Ascending aorta (tissue), 2 donors: ENCODE measurements around the gene NME8. TPM values are rescaled to one million over a fixed set of nuclear protein-coding genes. Genes with fewer than 3 reads are reported as not detected.

Experiments used
- DNase-seq, 2 donors: peaks; one replicate each; pipeline ENCODE4 v3.0.0-alpha.2; 2019; ENCODE audit warnings: low spot score in 2 of 2
- H3K27ac ChIP-seq, 2 donors: fragments of 200-600 bp; sonication (generic); one replicate each; pipeline ENCODE4 v1.5.1; 2016 to 2017; ENCODE audit warnings: mild to moderate bottlenecking in 1 of 2
- H3K27me3 ChIP-seq: fragments of 200-600 bp; sonication (generic); one replicate; pipeline ENCODE4 v1.5.1; 2017
- H3K36me3 ChIP-seq, 2 donors: fragments of 200-600 bp; sonication (generic); one replicate each; pipeline ENCODE4 v1.5.1; 2016
- H3K4me1 ChIP-seq, 2 donors: fragments of 200-600 bp; sonication (generic); one replicate each; pipeline ENCODE4 v1.5.1; 2016 to 2017; ENCODE audit warnings: mild to moderate bottlenecking in 1 of 2
- H3K4me3 ChIP-seq, 2 donors: fragments of 200-600 bp; sonication (generic); one replicate each; pipeline ENCODE4 v1.5.1; 2016 to 2017; ENCODE audit warnings: mild to moderate bottlenecking in 1 of 2
- H3K9me3 ChIP-seq, 2 donors: fragments of 200-600 bp; sonication (generic); one replicate each; pipeline ENCODE4 v1.5.1; 2016
- CTCF ChIP-seq, 3 experiments: fragments of 200-600 bp in 2 of 3; fragments of 450-650 bp in 1 of 3; sonication (generic) in 2 of 3; IDR thresholded peaks; one replicate each; pipeline ENCODE4 v1.5.1; 2016 to 2019; ENCODE audit warnings: antibody characterized with exemption in 3 of 3, mild to moderate bottlenecking in 1 of 3, moderate library complexity in 1 of 3
- intact Hi-C: fragments of 100-400 bp; cut with DNase I; formaldehyde crosslinking; loops from one replicate; pipeline ENCODE4 v1.15.1; 2023
- total RNA-seq: library from RNA; depleted of rRNA; stranded (reverse); fragments of >200 nt; gene quantifications from one replicate; pipeline ENCODE4 v1.1.0, GENCODE V29; 2016

Gene NME8
- total RNA-seq, 1 donor from 2014 or later = 0.96 TPM

DNA sequence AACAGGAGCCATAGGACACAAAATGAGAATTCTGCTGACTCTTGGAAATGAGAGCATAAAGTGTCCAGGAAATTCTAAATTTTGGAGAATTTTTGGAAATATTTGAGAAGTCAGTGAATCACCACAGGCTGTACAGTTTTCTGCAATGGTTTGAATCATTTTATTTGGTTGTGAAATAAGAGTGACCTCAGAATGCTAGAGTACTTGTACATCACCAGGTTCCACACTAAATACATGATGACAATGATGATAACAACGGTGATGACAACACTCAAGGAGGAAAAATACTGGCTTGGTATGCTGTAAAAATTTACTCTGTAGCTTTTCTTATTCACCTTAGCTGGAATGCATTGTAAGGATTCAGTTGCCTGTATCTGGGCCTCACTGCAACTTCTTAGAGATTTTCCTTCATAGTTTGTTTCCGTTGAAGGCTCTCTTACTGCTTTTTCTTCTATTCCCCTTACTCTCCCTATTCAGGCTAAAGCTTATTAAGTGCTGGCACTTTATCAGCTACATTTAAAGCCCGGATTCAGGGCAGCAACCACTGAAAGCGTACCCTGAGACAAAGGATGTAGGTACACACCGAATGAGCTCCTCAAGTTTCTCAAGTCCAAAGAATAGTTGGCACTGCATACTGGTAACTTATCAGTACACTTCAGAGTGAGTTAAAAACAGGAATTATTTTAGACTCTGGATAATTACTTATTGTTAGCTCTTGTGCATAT, 30.2 kb upstream of the NME8 start:
- Histone ChIP-seq H3K27ac (no peak overlapping the region), H3K4me3 (no peak overlapping the region), H3K27me3 (no peaks in the 10 kb centered on the region), H3K4me1 (no peaks in the 10 kb centered on the region), H3K36me3 (no peaks in the 10 kb centered on the region), H3K9me3 (peaks cover 0 to 15% of the 10 kb centered on the region in 2 donors)
- TF ChIP-seq CTCF (IDR thresholded peaks at IDR 0.05) = no peak
- no peak for DNase-seq
- intact Hi-C loops = no loop called here

GRCh38 chr7:37820708-37821468, 27.5 kb upstream of the NME8 start:
- peaks cover 0 to 13% of the 10 kb centered on the region in 2 donors for H3K9me3 ChIP-seq
- no peaks in the 10 kb centered on the region for H3K4me1 ChIP-seq
- H3K27ac ChIP-seq = no peak overlapping the region
- H3K27me3 ChIP-seq = no peaks in the 10 kb centered on the region
- H3K4me3 ChIP-seq = no peak overlapping the region
- no peaks in the 10 kb centered on the region for H3K36me3 ChIP-seq
- DNase-seq = no peak
- intact Hi-C loops = no loop called here
- no peak for TF ChIP-seq CTCF (IDR thresholded peaks at IDR 0.05)

DNA sequence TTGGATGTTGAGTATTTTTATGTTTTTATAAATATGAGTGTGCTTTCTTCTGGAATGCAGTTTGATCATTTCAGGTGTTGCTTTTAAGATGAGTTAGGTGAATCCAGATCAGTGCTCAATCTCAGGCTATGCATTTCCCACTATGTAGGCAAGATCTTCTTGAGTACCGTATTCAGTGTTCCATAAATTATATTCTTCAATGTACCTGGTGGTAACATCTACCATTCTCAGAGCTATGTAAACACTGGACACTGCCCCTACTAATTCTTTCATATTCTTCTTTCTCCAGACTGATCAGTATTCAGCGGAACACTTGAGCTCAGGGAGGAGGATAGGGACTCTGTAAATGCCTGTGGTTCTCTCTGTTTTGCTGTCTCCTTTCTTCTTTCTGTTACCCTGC, 25.5 kb upstream of the NME8 start:
- Histone ChIP-seq H3K9me3 (peaks cover 0 to 13% of the 10 kb centered on the region in 2 donors), H3K27me3 (no peaks in the 10 kb centered on the region), H3K27ac (no peak overlapping the region), H3K4me1 (no peaks in the 10 kb centered on the region), H3K4me3 (no peak overlapping the region), H3K36me3 (no peaks in the 10 kb centered on the region)
- intact Hi-C loops = no loop called here
- no peak for TF ChIP-seq CTCF (IDR thresholded peaks at IDR 0.05)
- DNase-seq = no peak

- no peak for TF ChIP-seq CTCF (IDR thresholded peaks at IDR 0.05)
- Histone ChIP-seq H3K9me3 (peaks cover 0 to 13% of the 10 kb centered on the region in 2 donors), H3K4me1 (no peaks in the 10 kb centered on the region), H3K27me3 (no peaks in the 10 kb centered on the region), H3K36me3 (no peaks in the 10 kb centered on the region), H3K4me3 (no peak overlapping the region), H3K27ac (no peak overlapping the region)
- intact Hi-C loops = no loop called here
- DNase-seq = no peak
Measured at GRCh38 chr7:37823557-37823956, 24.8 kb upstream of the NME8 start.

- no peaks in the 10 kb centered on the region for H3K4me1 ChIP-seq
- H3K9me3 ChIP-seq = peaks cover 0 to 13% of the 10 kb centered on the region in 2 donors
- no peak for DNase-seq
- H3K4me3 ChIP-seq = no peak overlapping the region
- no peak for TF ChIP-seq CTCF (IDR thresholded peaks at IDR 0.05)
- no peaks in the 10 kb centered on the region for H3K36me3 ChIP-seq
- H3K27ac ChIP-seq = no peak overlapping the region
- no peaks in the 10 kb centered on the region for H3K27me3 ChIP-seq
- intact Hi-C loops = no loop called here
Measured at GRCh38 chr7:37825038-37825437, 23.4 kb upstream of the NME8 start.
